Tibial artery (tissue), 4 donors: ENCODE measurements around the gene NSD1.

Experiments
- DNase-seq, 2 donors: peaks; one replicate each; pipeline ENCODE4 v3.0.0-alpha.2; 2019
- H3K27ac ChIP-seq, 2 donors: fragments of 200-600 bp; sonication (generic) in 1 of 2; 1 replicate in 1 of 2; 2 replicates in 1 of 2; pipeline ENCODE4 v1.5.1; 2018 to 2019; ENCODE audit warnings: mild to moderate bottlenecking in 1 of 2
- H3K27me3 ChIP-seq, 2 donors: fragments of 200-600 bp; sonication (generic) in 1 of 2; one replicate each; pipeline versions ENCODE4 v1.5.1 to v1.6.0; 2016 to 2019
- H3K36me3 ChIP-seq, 3 donors: fragments of 200-600 bp; sonication (generic) in 2 of 3; one replicate each; pipeline ENCODE4 v1.5.1; 2016 to 2019; ENCODE audit warnings: mild to moderate bottlenecking in 2 of 3
- H3K4me1 ChIP-seq, 4 donors: fragments of 200-600 bp; sonication (generic) in 2 of 4; 1 replicate in 3 of 4; 2 replicates in 1 of 4; pipeline ENCODE4 v1.5.1; 2016 to 2019
- H3K4me3 ChIP-seq, 2 donors: fragments of 200-600 bp; sonication (generic) in 1 of 2; 1 replicate in 1 of 2; 2 replicates in 1 of 2; pipeline ENCODE4 v1.5.1; 2018 to 2019; ENCODE audit warnings: mild to moderate bottlenecking in 2 of 2
- H3K9me3 ChIP-seq, 3 donors: fragments of 200-600 bp; sonication (generic) in 1 of 3; one replicate each; pipeline ENCODE4 v1.5.1; 2016 to 2019
- intact Hi-C: fragments of 100-400 bp; cut with DNase I; formaldehyde crosslinking; loops from one replicate; pipeline ENCODE4 v1.15.0; 2023; ENCODE audit warnings: low total_unique reads
- TF ChIP-seq, protein P1 (sequence below), 2 experiments: fragments of 200-600 bp in 1 of 2; fragments of 450-650 bp in 1 of 2; IDR thresholded peaks; one replicate each; pipeline ENCODE4 v1.5.1; 2017 to 2019; ENCODE audit warnings: antibody characterized with exemption in 2 of 2, mild to moderate bottlenecking in 1 of 2, moderate library complexity in 1 of 2

NSD1 gene

DNA sequence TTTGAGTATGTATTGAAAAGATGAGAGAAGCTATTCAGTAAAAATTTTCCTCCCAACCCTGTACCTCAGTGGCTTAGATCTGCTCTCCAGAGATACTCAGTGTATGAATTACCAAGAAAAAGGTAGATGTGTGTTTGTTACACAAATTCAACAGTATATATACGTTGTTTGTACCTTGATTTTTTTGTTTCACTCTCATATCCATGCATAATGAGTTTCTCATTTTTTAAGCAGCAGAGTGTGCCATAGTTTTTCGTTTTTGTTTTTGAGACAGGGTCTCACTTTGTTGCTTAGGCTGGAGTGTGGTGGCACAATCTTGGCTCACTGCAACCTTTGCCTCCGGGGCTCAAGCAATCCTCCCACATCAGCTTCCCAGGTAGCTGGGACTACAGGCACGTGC, 92.2 kb downstream of the NSD1 start:
- H3K27me3 ChIP-seq: no peaks in the 10 kb centered on the region
- H3K4me3 ChIP-seq: no peak overlapping the region
- no peaks in the 10 kb centered on the region for H3K9me3 ChIP-seq
- no peak overlapping the region for H3K27ac ChIP-seq
- no peaks in the 10 kb centered on the region for H3K4me1 ChIP-seq
- intact Hi-C loops: no loop called here
- no peak for DNase-seq
- H3K36me3 ChIP-seq: peaks cover 0 to 10% (median 0%) of the 10 kb centered on the region in 3 donors
- TF ChIP-seq, protein P1, sequence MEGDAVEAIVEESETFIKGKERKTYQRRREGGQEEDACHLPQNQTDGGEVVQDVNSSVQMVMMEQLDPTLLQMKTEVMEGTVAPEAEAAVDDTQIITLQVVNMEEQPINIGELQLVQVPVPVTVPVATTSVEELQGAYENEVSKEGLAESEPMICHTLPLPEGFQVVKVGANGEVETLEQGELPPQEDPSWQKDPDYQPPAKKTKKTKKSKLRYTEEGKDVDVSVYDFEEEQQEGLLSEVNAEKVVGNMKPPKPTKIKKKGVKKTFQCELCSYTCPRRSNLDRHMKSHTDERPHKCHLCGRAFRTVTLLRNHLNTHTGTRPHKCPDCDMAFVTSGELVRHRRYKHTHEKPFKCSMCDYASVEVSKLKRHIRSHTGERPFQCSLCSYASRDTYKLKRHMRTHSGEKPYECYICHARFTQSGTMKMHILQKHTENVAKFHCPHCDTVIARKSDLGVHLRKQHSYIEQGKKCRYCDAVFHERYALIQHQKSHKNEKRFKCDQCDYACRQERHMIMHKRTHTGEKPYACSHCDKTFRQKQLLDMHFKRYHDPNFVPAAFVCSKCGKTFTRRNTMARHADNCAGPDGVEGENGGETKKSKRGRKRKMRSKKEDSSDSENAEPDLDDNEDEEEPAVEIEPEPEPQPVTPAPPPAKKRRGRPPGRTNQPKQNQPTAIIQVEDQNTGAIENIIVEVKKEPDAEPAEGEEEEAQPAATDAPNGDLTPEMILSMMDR (IDR thresholded peaks at IDR 0.05): no peak

DNA sequence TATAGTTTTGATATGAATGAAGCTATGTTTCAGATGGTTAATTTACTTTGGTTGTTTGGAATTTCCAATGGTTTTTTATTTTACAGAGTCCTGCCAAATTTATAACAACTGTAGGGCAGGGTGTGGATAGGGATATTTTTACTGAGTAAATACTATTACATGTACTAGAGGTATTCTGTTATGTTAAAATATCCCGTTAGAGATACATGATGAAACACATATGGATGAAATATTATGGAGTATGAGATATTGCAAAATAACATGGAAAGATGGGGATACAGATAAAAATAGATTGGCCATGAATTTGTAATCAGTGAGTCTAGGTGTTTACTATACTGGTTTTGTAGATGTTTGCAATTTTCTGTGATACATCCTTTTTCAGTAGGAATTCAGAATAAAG, 93.3 kb downstream of the NSD1 start:
- no peaks in the 10 kb centered on the region for H3K27me3 ChIP-seq
- peaks cover 0 to under 1% (median 0%) of the 10 kb centered on the region in 4 donors for H3K4me1 ChIP-seq
- H3K36me3 ChIP-seq: peaks cover 0 to 13% (median 3%) of the 10 kb centered on the region in 3 donors
- no peak overlapping the region for H3K4me3 ChIP-seq
- no peaks in the 10 kb centered on the region for H3K9me3 ChIP-seq
- H3K27ac ChIP-seq: no peak overlapping the region
- DNase-seq: no peak
- intact Hi-C loops: no loop called here
- TF ChIP-seq, protein P1 (IDR thresholded peaks at IDR 0.05): no peak

DNA sequence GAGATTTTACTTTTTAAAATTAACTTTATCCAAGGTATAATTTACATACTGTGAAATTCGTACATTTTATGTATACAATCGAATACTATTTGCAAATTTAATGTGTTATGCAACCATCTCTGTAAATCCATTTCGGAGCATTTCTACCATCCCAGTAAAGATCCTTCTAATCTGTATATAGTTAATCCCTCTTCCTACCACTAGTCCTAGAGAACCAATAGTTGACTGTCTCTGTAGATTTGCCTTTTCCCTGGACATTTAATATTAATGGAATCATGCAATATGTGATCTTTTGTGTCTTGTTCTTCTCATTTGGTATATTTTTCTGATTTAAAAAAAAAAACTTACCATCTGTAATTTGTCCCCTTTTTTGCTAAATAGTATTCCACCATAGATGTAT, 95.2 kb downstream of the NSD1 start:
- no peak overlapping the region for H3K27ac ChIP-seq
- H3K9me3 ChIP-seq: no peaks in the 10 kb centered on the region
- no peak for DNase-seq
- H3K4me1 ChIP-seq: peaks cover 0 to 19% (median 12%) of the 10 kb centered on the region in 4 donors
- peaks cover 0 to 13% (median 3%) of the 10 kb centered on the region in 3 donors for H3K36me3 ChIP-seq
- H3K4me3 ChIP-seq: no peak overlapping the region
- H3K27me3 ChIP-seq: no peaks in the 10 kb centered on the region
- TF ChIP-seq, protein P1 (IDR thresholded peaks at IDR 0.05): no peak
- intact Hi-C loops: no loop called here

DNA sequence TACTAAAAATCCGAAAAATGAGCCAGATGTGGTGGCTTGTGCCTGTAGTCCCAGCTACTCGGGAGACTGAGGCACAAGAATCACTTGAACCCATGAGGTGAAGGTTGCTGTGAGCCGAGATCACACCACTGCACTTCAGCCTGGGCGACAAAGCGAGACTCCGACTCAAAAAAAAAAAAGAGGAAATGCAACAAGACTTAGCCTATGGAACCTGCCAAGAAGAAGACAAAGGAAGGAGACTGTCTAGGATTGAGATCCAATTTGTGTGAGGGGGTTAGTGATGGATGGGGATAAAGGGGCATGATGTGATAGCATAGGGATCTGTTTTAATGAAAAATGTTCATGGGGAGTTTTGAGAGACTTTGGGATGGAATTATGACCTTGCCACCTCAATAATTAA, 97.1 kb downstream of the NSD1 start:
- Histone ChIP-seq H3K36me3 (peaks cover 3 to 9% (median 3%) of the 10 kb centered on the region in 3 donors), H3K4me3 (no peak overlapping the region), H3K27ac (no peak overlapping the region), H3K27me3 (no peaks in the 10 kb centered on the region), H3K9me3 (no peaks in the 10 kb centered on the region), H3K4me1 (peaks cover 0 to 30% (median 18%) of the 10 kb centered on the region in 4 donors)
- DNase-seq: no peak
- TF ChIP-seq, protein P1 (IDR thresholded peaks at IDR 0.05): no peak
- intact Hi-C loops: no loop called here

DNA sequence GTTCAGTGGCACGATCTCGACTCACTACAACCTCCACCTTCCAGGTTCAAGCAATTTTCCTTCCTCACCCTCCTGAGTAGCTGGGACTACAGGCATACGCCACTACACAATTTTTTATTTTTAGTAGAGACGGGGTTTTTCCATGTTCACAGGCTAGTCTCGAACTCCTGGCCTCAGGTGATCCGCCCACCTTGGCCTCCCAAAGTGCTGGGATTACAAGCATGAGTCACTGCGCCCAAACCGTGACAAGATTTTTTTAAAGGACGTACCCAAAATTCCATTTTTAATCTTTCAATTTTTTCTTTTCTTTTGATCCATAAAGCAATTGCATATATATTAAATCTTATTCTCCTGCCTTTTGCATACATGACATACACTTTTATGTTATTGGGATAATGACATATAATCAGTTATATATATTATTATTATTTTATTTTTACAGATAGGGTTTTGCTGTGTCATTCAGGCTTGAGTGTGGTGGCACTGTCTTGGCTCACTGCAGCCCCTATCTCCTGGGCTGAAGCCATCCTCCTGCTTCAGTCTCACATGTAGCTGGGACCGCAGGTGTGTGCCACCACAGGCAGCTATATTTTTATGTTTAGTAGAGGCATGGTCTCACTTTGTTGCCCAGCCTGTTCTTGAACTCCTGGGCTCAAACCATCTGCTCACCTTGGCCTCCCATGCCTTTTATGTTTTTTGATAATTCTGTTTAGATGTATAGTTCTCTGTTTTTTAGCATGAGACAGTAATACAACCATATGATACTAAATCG, 98.1 kb downstream of the NSD1 start:
- TF ChIP-seq, protein P1 (IDR thresholded peaks at IDR 0.05): no peak
- intact Hi-C loops: loop anchor here (2.0 kb wide), 1 partner anchor 53 kb away; no protein-coding TSS in a partner anchor
- Histone ChIP-seq H3K36me3 (peaks cover 4 to 14% (median 13%) of the 10 kb centered on the region in 3 donors), H3K9me3 (no peaks in the 10 kb centered on the region), H3K27me3 (no peaks in the 10 kb centered on the region), H3K4me3 (no peak overlapping the region), H3K4me1 (peaks cover 0 to 30% (median 18%) of the 10 kb centered on the region in 4 donors), H3K27ac (no peak overlapping the region)
- DNase-seq: no peak
